GM21717 (cell line): ENCODE data around the gene RTP1.
"Not testable (repeated sequence)": the region's sequence is repeated elsewhere in the genome, so short reads cannot be mapped to it uniquely, and the experiment has no call there.

Source experiments
- ATAC-seq: cut with Tn5 transposase; IDR thresholded peaks from one replicate; pipeline ENCODE4 v1.9.1; 2021; ENCODE audit warnings: mild to moderate bottlenecking, moderate library complexity; ENCODE audit not compliant: unreplicated experiment

Gene RTP1, protein sequence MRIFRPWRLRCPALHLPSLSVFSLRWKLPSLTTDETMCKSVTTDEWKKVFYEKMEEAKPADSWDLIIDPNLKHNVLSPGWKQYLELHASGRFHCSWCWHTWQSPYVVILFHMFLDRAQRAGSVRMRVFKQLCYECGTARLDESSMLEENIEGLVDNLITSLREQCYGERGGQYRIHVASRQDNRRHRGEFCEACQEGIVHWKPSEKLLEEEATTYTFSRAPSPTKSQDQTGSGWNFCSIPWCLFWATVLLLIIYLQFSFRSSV

DNA sequence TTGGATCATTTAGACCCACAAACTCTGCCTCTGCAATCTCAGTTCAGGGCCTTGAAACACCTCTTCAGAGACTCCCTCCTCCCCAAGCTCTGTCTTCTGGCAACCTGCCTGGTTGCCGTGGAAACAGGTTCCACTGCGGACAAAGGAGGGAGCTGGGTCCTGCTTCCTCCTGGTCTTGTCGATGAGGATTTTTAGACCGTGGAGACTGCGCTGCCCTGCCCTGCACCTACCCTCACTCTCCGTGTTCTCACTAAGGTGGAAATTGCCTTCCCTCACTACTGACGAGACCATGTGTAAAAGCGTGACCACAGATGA lies at the start of gene RTP1:
TSS of gene RTP1 (plus strand) at position 152 of the 315 bp plus-strand sequence. CDS start at position 182, 30 bp downstream.
- no peak for ATAC-seq

DNA sequence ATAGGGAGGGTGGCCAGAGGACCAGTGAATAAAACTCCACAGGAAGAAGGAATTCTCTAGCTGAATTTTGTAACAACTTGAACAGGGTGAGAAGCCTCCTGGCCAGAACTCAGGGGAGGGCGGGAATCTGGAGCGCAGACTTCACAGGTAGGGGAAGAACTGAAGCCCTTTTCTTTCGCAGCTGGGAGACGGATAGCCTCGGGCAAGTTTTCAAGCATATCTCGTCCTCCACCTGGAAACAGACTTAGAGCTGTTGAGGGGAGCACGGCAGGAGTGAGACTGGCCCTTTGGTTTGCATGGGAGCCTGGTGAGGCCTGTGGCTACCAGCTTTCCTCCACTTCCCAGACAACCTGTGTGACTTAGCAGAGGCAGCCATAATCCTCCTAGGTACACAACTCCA lies 47.1 kb upstream of the RTP1 start:
- no peak for ATAC-seq

DNA sequence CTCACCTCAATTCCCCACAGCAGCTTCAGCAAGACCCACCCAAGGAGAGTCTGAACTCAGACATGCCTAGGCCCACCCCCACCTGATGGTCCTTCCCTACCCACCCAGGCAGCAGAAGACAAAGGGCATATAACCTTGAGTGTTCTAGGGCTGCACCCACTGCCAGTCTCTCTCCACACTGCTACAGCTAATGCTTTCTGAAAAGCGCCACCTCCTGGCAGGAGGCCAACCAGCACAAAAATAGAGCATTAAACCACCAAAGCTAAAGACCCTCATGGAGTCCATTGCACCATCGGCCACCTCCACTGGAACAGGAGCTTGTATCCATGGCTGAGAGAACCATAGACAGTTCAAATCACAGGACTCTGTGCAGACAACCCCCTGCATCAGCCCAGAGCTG lies 46.7 kb upstream of the RTP1 start:
- no peak for ATAC-seq

DNA sequence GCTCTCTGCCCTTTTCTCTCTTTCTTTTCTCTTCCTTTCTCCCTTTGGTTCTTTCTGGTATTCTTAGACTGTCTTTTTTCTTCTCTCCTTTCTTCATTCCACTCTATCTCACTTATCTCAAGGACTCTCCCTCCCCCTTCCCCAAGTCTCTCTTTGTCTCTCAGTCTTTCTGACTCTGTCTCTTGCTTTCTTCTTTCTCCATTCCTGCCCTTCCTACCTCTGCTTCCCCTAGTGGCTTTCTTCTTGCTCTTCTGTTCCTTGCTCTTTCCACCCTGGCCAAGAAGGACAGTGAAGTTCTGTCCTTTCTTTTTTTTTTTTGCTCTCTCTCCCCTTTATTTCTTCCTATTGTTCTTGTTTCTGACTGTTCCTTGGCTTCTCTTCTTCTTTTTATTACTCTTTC lies 35.7 kb upstream of the RTP1 start:
- no peak for ATAC-seq

DNA sequence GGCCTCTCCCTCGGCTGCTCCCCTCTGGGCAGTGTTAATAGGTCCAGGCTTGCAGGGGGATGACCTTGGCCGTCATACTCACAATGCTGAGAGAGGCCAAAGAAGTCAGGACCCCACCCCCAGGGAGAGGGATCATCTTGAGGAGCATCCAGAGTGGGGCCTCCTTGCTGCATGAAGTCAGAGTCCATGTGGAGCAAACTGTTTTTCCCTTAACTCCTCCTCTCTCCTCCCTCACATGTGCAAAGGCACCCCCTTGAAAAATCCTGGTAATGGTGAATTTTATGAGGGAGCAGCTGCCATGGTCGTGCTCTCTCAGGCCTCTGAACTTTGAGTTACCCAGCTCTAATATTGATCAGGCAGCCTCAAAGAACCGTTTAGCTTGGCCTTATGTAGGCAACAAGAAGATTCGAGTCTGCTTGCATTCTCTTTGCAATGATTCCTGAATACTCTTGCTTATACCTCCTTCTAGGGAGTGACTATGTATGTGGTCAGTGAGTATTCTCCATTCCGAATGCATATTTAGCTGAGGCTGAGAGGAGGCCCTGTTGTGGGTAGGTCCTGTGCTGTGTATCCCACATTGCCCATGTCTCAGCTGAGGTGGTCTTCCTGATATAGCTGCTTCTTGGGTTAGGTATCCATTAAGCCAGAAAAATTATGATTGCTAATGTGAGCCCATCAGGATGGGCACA lies 34.9 kb upstream of the RTP1 start:
- ATAC-seq, result no peak

DNA sequence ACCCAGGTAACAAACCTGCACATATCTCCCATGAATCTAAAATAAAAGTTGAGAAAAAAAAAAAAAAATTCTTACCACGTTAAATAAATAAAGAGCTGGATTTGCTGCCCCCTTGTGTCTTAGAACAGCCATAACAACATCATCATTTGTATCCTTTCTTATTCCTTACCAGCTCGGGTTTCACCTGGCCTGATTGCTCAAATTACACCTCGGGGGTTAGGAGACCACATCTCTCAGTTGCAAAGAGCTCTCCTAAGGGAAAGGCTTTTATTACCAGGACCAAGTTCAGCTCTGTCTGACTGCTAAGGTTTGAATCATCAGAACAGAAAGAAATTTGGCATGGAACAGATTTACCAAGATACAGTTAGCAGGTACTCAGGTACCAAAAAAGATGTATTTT lies 32.1 kb upstream of the RTP1 start:
- ATAC-seq, result no peak

- ATAC-seq, result no peak
Measured at GRCh38 chr3:187166750-187167149, 30.5 kb upstream of the RTP1 start.

DNA sequence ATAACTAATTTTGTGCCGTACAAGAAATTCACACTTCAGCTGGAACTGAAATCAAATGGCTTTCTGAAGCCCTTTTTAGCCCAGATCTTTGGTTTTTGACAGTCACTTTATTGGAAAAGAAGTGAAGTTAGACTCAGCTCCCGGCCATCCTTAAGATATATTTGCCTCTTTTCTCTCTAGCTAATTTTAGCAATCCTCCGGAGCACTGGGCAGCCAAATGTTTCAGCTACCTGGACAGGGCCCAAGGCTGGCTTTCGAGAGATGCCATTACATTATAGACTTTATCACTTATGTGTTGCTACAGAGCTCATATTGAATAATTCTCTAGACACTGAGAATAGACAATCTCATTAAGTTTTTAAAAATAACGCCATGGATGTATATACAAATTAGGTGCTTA lies 29.5 kb upstream of the RTP1 start:
- no peak for ATAC-seq

DNA sequence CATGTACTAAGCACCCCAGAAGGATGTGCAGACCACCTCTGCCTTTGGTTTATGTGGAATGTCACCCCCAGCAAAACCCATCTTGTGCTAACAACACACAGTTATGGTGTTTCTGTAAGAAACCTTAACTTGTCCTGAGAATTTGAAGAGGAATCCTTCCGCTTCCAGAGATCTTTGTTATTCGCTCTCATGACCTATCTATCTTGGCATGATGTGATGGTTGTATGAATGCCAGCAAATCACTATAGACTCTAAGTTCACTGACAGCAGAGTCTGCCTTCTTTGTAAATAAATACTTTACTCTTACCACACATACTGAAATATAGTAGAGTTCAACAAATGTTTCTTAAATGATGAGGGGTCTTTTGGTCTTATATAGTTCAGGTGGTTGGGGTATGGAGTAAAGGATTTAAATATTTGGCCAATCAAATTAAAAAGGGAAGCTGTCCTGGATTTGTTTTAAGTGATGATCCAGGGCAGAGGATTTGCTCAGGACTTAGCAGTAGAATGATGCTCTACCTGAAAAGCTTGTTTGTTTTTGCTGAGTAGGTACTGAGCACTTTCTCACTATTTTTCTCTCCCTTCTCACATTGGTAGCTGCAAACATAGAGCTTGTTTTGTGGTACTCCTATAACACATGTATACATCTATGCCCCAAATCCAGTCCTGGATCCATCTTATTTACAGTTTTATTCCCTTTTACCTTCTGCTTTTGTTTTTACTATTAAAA lies 27.9 kb upstream of the RTP1 start:
- no peak for ATAC-seq

DNA sequence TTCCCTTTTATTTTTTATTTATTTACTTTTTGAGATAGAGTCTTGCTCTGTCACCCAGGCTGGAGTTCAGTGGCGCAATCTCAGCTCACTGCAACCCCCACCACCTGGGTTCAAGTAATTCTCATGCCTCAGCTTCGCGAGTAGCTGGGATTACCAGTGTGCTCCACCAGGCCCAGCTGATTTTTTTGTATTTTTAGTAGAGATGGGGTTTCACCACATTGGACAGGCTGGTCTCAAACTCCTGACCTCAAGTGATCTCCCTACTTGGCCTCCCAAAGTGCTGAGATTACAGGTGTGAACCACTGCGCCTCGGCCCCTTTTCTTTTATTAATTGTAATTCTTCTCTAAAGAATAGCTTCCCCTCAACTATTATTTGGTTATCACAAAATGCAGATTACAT lies 26.4 kb upstream of the RTP1 start:
- not testable (repeated sequence) for ATAC-seq

GRCh38 chr3:187172929-187173328 lies 24.4 kb upstream of the RTP1 start:
- ATAC-seq, result no peak

- ATAC-seq, result no peak
Measured at GRCh38 chr3:187181454-187182170, 15.7 kb upstream of the RTP1 start.

GRCh38 chr3:187183210-187183862 lies 13.9 kb upstream of the RTP1 start:
- ATAC-seq, result peak; percentile 81

GRCh38 chr3:187183903-187184302 lies 13.4 kb upstream of the RTP1 start:
- no peak for ATAC-seq

- no peak for ATAC-seq
Measured at GRCh38 chr3:187185759-187186158, 11.5 kb upstream of the RTP1 start.

GRCh38 chr3:187186375-187186774 lies 10.9 kb upstream of the RTP1 start:
- ATAC-seq, result no peak

GRCh38 chr3:187186801-187187421 lies 10.4 kb upstream of the RTP1 start:
- no peak for ATAC-seq

DNA sequence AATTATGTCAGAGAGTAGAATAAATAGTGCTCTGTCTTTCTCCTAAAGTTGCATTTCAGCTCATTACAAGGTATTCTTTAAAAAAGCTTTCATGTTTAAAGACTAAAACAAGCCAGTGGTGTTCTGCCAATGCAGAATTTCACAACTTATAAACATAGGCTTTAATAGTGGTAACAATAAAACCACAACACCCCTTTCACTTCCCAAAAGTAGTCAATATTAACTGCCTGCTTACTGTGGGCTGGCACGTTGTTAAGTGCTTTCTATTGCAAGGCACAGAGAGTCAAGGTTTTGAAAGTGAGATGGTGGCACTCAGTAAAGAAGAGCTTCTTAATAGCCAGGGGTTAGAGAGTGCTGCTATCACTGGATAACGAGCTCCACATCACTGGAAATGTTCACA lies 8.4 kb upstream of the RTP1 start:
- no peak for ATAC-seq

- no peak for ATAC-seq
Measured at GRCh38 chr3:187191271-187191670, 6.0 kb upstream of the RTP1 start.

DNA sequence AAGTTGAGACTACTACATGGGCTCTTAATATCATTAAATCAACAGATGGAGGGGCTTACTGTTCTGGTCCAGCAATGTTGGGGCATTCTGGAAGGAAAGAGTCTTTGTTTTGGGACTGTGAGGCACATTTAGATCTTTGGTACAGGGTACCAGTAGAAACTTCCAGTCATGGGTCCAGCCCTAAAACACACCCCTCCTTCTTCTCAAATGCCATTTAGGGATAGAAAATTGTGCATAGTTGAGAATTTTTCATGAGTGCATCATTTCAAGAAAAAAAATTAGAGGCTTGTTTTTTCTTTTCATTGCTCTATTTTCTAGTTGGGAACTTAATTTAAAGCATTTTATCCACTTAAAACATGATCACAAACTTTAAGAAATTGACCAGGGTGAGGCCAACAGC lies 4.1 kb upstream of the RTP1 start:
- no peak for ATAC-seq
